Upper lobe of left lung (tissue), 6 donors: Measurements from ENCODE around the gene MUC21. TPM values are rescaled to one million over a fixed set of nuclear protein-coding genes. Genes with fewer than 3 reads are reported as not detected.
"Not testable (repeated sequence)": the region's sequence is repeated elsewhere in the genome, so short reads cannot be mapped to it uniquely, and the experiment has no call there.

ENCODE experiments used
- ATAC-seq, 2 donors: fragments of 200-7000 bp; cut with Tn5 transposase; one replicate each; pipeline ENCODE4 v1.9.1; 2022; ENCODE audit warnings: mild to moderate bottlenecking in 2 of 2, moderate library complexity in 2 of 2; ENCODE audit not compliant: low FRiP score in 2 of 2
- DNase-seq, 2 donors: peaks; one replicate each; pipeline ENCODE4 v3.0.0-alpha.2; 2019 to 2020
- H3K27ac ChIP-seq, 4 donors: fragments of 200-600 bp; sonication (generic); one replicate each; pipeline ENCODE4 v1.5.1; 2016 to 2019
- H3K27me3 ChIP-seq, 4 donors: fragments of 200-600 bp; sonication (generic); one replicate each; pipeline ENCODE4 v1.5.1; 2017 to 2019
- H3K36me3 ChIP-seq, 4 donors: fragments of 200-600 bp; sonication (generic); one replicate each; pipeline ENCODE4 v1.5.1; 2016 to 2019
- H3K4me1 ChIP-seq, 4 donors: fragments of 200-600 bp; sonication (generic); one replicate each; pipeline ENCODE4 v1.5.1; 2018 to 2019
- H3K4me3 ChIP-seq, 4 donors: fragments of 200-600 bp; sonication (generic); one replicate each; pipeline ENCODE4 v1.5.1; 2017 to 2019; ENCODE audit warnings: mild to moderate bottlenecking in 2 of 4, moderate library complexity in 1 of 4
- H3K9me3 ChIP-seq, 4 donors: fragments of 200-600 bp; sonication (generic); one replicate each; pipeline ENCODE4 v1.5.1; 2018 to 2019
- CTCF ChIP-seq, 6 experiments: fragments of 450-650 bp in 4 of 6; fragments of 200-600 bp in 2 of 6; sonication (generic) in 2 of 6; IDR thresholded peaks; one replicate each; pipeline ENCODE4 v1.5.1; 2016 to 2019; ENCODE audit warnings: antibody characterized with exemption in 6 of 6
- EP300 ChIP-seq, 4 donors: sonication (generic); formaldehyde crosslinking; IDR thresholded peaks; one replicate each; pipeline ENCODE4 v1.5.1; 2017; ENCODE audit warnings: antibody characterized with exemption in 4 of 4, control low read depth in 2 of 4
- POLR2A ChIP-seq, 4 donors: fragments of 450-650 bp; IDR thresholded peaks; one replicate each; pipeline ENCODE4 v1.5.1; 2016 to 2017; ENCODE audit warnings: antibody characterized with exemption in 4 of 4, mild to moderate bottlenecking in 2 of 4
- POLR2AphosphoS5 ChIP-seq, 2 donors: sonication (generic); formaldehyde crosslinking; IDR thresholded peaks; one replicate each; pipeline ENCODE4 v1.5.1; 2017; ENCODE audit warnings: antibody characterized with exemption in 2 of 2
- WGBS, 2 donors: methylation state at CpG; one replicate each; pipeline ENCODE4 v1.1.5; 2017 to 2018; 5-methylcytosine and 5-hydroxymethylcytosine counted together
- total RNA-seq, 6 donors: library from RNA; depleted of rRNA in 4 of 6; stranded (reverse); fragments of >200 nt in 4 of 6; gene quantifications; one replicate each; pipeline versions ENCODE4 v1.1.0 to v1.2.1, GENCODE V29; 2016 to 2021
- donor health status: DM: no; HTN: no; CAD: no; lungs with moderate emphysema.
- donor health status: DM: no; HTN: yes; CAD: no; lungs with severe emphysema.

MUC21 gene
- total RNA-seq, 6 donors from 2014 or later: 2.1 to 5.2 (median 3.6) TPM

- H3K4me1 ChIP-seq: peaks cover 0 to 9% (median 3%) of the 10 kb centered on the region in 4 donors
- no peak overlapping the region for H3K27ac ChIP-seq
- no peaks in the 10 kb centered on the region for H3K9me3 ChIP-seq
- TF ChIP-seq CTCF (IDR thresholded peaks at IDR 0.05) (no peak), POLR2A (IDR thresholded peaks at IDR 0.05) (no peak), EP300 (IDR thresholded peaks at IDR 0.05) (no peak), POLR2AphosphoS5 (IDR thresholded peaks at IDR 0.05) (no peak)
- no peaks in the 10 kb centered on the region for H3K36me3 ChIP-seq
- H3K4me3 ChIP-seq: no peak overlapping the region
- WGBS, 2 donors: 80 to 81% methylated on average over 3 of the region's 3 CpGs
- no peak for ATAC-seq
- DNase-seq: no peak
- H3K27me3 ChIP-seq: no peaks in the 10 kb centered on the region
These were observed 17.4 kb upstream of the MUC21 start for GRCh38 chr6:30966154-30966553.

- not testable (repeated sequence) for H3K9me3 ChIP-seq, ATAC-seq, H3K4me1 ChIP-seq, H3K27ac ChIP-seq, H3K4me3 ChIP-seq, H3K36me3 ChIP-seq, DNase-seq, H3K27me3 ChIP-seq
- 86 to 93% methylated on average over 6 of the region's 6 CpGs for WGBS, 2 donors
These were observed 14.3 kb upstream of the MUC21 start for GRCh38 chr6:30969171-30969570.

GRCh38 chr6:30970946-30971345 is 12.6 kb upstream of the MUC21 start:
- Histone ChIP-seq H3K27ac (no peak overlapping the region), H3K4me1 (no peaks in the 10 kb centered on the region), H3K4me3 (no peak overlapping the region), H3K36me3 (no peaks in the 10 kb centered on the region), H3K9me3 (no peaks in the 10 kb centered on the region), H3K27me3 (no peaks in the 10 kb centered on the region)
- no peak for DNase-seq
- TF ChIP-seq POLR2AphosphoS5 (IDR thresholded peaks at IDR 0.05) (no peak), CTCF (IDR thresholded peaks at IDR 0.05) (no peak)
- no peak for ATAC-seq
- WGBS, 2 donors: 85 to 87% methylated on average over 5 of the region's 5 CpGs

GRCh38 chr6:30972816-30973215 is 10.7 kb upstream of the MUC21 start:
- Histone ChIP-seq H3K36me3 (no peaks in the 10 kb centered on the region), H3K4me1 (no peaks in the 10 kb centered on the region), H3K4me3 (no peak overlapping the region), H3K27ac (no peak overlapping the region), H3K9me3 (no peaks in the 10 kb centered on the region), H3K27me3 (no peaks in the 10 kb centered on the region)
- ATAC-seq: no peak
- TF ChIP-seq EP300 (IDR thresholded peaks at IDR 0.05): no peak
- no peak for TF ChIP-seq CTCF (IDR thresholded peaks at IDR 0.05)
- no peak for TF ChIP-seq POLR2AphosphoS5 (IDR thresholded peaks at IDR 0.05)
- TF ChIP-seq POLR2A (IDR thresholded peaks at IDR 0.05): no peak
- no peak for DNase-seq
- 93 to 94% methylated on average over 4 of the region's 4 CpGs for WGBS, 2 donors

- ATAC-seq (no peak), DNase-seq (no peak)
These were observed 8.8 kb upstream of the MUC21 start for GRCh38 chr6:30974490-30975252.

More at GRCh38 chr6:30974490-30975252, 8.8 kb upstream of the MUC21 start:
- no peak overlapping the region for H3K4me3 ChIP-seq
- H3K27me3 ChIP-seq: no peaks in the 10 kb centered on the region
- H3K27ac ChIP-seq: no peak overlapping the region
- no peaks in the 10 kb centered on the region for H3K36me3 ChIP-seq
- H3K9me3 ChIP-seq: no peaks in the 10 kb centered on the region
- no peak for TF ChIP-seq POLR2AphosphoS5 (IDR thresholded peaks at IDR 0.05)
- TF ChIP-seq CTCF (IDR thresholded peaks at IDR 0.05): no peak
- no peak for TF ChIP-seq EP300 (IDR thresholded peaks at IDR 0.05)
- TF ChIP-seq POLR2A (IDR thresholded peaks at IDR 0.05): no peak
- WGBS, 2 donors: 66 to 75% methylated on average over 4 of the region's 4 CpGs
- no peaks in the 10 kb centered on the region for H3K4me1 ChIP-seq
